Calu3 (cell line): ENCODE data around the gene NUDC. TPM values are rescaled to one million over a fixed set of nuclear protein-coding genes. Genes with fewer than 3 reads are reported as not detected.

Experiments used
- BruUV-seq: library from RNA; stranded (reverse); fragments of 400-500 nt; replicated peaks from 2 replicates; lab custom pipeline; 2021; lab: Mats Ljungman, UMichigan
- CTCF ChIA-PET: fragments of 300-600 bp; sonication (Branson Sonifier 250); formaldehyde crosslinking; loops from one replicate; lab custom pipeline; 2022; ENCODE audit warnings: antibody characterized with exemption; lab: Charles Lee
- DNase-seq: peaks from one replicate; pipeline ENCODE4 v3.0.0; 2022
- H3K27ac Mint-ChIP-seq: one replicate; pipeline ENCODE4 v1.8.0; 2022; ENCODE audit warnings: mixed read lengths; ENCODE audit not compliant: unreplicated experiment
- H3K27me3 Mint-ChIP-seq: one replicate; pipeline ENCODE4 v1.8.0; 2022; ENCODE audit warnings: mixed read lengths; ENCODE audit not compliant: unreplicated experiment
- H3K36me3 Mint-ChIP-seq: one replicate; pipeline ENCODE4 v1.8.0; 2022; ENCODE audit warnings: mild to moderate bottlenecking, moderate library complexity, mixed read lengths; ENCODE audit not compliant: insufficient read depth, unreplicated experiment
- H3K4me1 Mint-ChIP-seq: one replicate; pipeline ENCODE4 v1.8.0; 2022; ENCODE audit warnings: mild to moderate bottlenecking, low read depth, mixed read lengths; ENCODE audit not compliant: unreplicated experiment
- H3K4me3 Mint-ChIP-seq: one replicate; pipeline ENCODE4 v1.8.0; 2022; ENCODE audit warnings: mild to moderate bottlenecking, low read depth, moderate library complexity, mixed read lengths; ENCODE audit not compliant: unreplicated experiment
- H3K9me3 Mint-ChIP-seq: one replicate; pipeline ENCODE4 v1.8.0; 2022; ENCODE audit warnings: low read depth, mixed read lengths; ENCODE audit not compliant: unreplicated experiment
- CTCF ChIP-seq: fragments of 200-600 bp; IDR thresholded peaks from one replicate; pipeline ENCODE4 v1.8.0; 2022; ENCODE audit warnings: antibody characterized with exemption; ENCODE audit not compliant: unreplicated experiment
- intact Hi-C: fragments of 100-400 bp; cut with micrococcal nuclease; formaldehyde crosslinking; loops from one replicate; pipeline ENCODE4 v1.10.0; 2022; ENCODE audit not compliant: unreplicated experiment
- total RNA-seq: library from RNA; stranded (reverse); gene quantifications from 2 replicates; pipeline ENCODE4 v1.2.3, GENCODE V29; 2022

Gene NUDC
- total RNA-seq, 1 experiment from 2014 or later = 101 TPM

- Mint-ChIP-seq H3K36me3 (peaks cover 90% of the 10 kb centered on the region), H3K4me3 (peak overlapping the region; percentile 81), H3K9me3 (no peaks in the 10 kb centered on the region), H3K27me3 (no peaks in the 10 kb centered on the region), H3K4me1 (peaks cover 29% of the 10 kb centered on the region), H3K27ac (peak overlapping the region; percentile 95)
- TSS peak; percentile 38 for BruUV-seq
- intact Hi-C loops = no loop called here
- CTCF ChIA-PET = interaction anchor here (0.6 to 1.9 kb wide), 3 partner anchors 26 to 29 kb away, joined by 3 to 6 read pairs (median 3); no protein-coding TSS in a partner anchor
- no peak for DNase-seq
- TF ChIP-seq CTCF = no peak
Observed at GRCh38 chr1:26994787-26995517, 73.4 kb downstream of the NUDC start.

GRCh38 chr1:26996024-26996423 is 74.5 kb downstream of the NUDC start:
- peak overlapping the region; percentile 95 for H3K27ac Mint-ChIP-seq
- TF ChIP-seq CTCF = no peak
- H3K27me3 Mint-ChIP-seq = no peaks in the 10 kb centered on the region
- peaks cover 26% of the 10 kb centered on the region for H3K4me1 Mint-ChIP-seq
- H3K9me3 Mint-ChIP-seq = no peaks in the 10 kb centered on the region
- H3K4me3 Mint-ChIP-seq = peak overlapping the region; percentile 81
- intact Hi-C loops = loop anchor here (2.0 kb wide), 2 partner anchors 29 to 101 kb away; no protein-coding TSS in a partner anchor
- BruUV-seq = no TSS peak
- H3K36me3 Mint-ChIP-seq = peaks cover 93% of the 10 kb centered on the region
- CTCF ChIA-PET = interaction anchor here (1.5 to 2.4 kb wide), 2 partner anchors 28 to 101 kb away, joined by 6 to 24 read pairs; no protein-coding TSS in a partner anchor
- no peak for DNase-seq

Other genes with a start within 250 kb of the NUDC start
- 51.7 and 52.5 TPM in 2 replicates for gene ARID1A, start 225.7 kb upstream of the NUDC start, total RNA-seq
- gene PIGV, start 133.8 kb upstream of the NUDC start, total RNA-seq = 9.9 and 11.9 TPM in 2 replicates
- gene ZDHHC18, start 95.1 kb upstream of the NUDC start, total RNA-seq = 21.8 and 25.8 TPM in 2 replicates
- 74.5 and 103 TPM in 2 replicates for gene SFN, start 58.6 kb upstream of the NUDC start, total RNA-seq
- 23.4 and 24.3 TPM in 2 replicates for gene GPN2, start 31.5 kb upstream of the NUDC start, total RNA-seq
- 11.5 and 11.7 TPM in 2 replicates for gene GPATCH3, start 21.3 kb upstream of the NUDC start, total RNA-seq
- 0.32 TPM in 1 of 2 replicates, not detected in the other for gene NR0B2, start 7.8 kb upstream of the NUDC start, total RNA-seq
- gene KDF1, start 38.7 kb downstream of the NUDC start, total RNA-seq = 18.9 and 19.4 TPM in 2 replicates
- 195 and 277 TPM in 2 replicates for gene TRNP1, start 71.9 kb downstream of the NUDC start, total RNA-seq
- 0.59 and 1.0 TPM in 2 replicates for gene TENT5B, start 91.1 kb downstream of the NUDC start, total RNA-seq
- gene SLC9A1, start 233.4 kb downstream of the NUDC start, total RNA-seq = 16.4 and 17.4 TPM in 2 replicates